ENCODE results near the gene TEX55.

DNA sequence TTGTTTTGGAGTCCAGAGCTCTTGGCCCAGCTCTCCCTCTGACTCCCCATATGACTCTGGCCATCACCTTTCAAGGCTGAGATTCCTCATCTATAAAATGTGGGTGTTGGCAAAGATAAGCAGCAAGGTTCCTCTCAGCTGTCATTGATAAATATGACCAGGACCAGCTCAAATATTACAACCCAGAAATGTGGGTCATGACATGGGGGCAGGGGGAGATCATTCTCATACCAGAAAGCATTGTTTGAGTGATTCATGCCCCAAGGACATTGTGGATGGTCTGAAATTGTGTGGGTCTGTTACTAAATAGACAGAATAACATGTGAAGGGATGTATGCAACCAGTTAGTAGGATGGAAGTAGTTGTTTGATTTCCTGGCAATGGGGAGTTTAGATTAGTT, 41.3 kb downstream of the TEX55 start:
- TF ChIP-seq POLR2A (IDR thresholded peaks at IDR 0.05; ENCODE audit: low read length) (no peak), GATA1 (IDR thresholded peaks at IDR 0.05; ENCODE audit: low read depth, low read length) (no peak)

All from erythroblast (primary cell).